ENCODE data around the gene TPP1. TPM values are rescaled to one million over a fixed set of nuclear protein-coding genes. Genes with fewer than 3 reads are reported as not detected.

Gene TPP1
- total and polyA plus RNA-seq, 2 experiments from 2014 or later = 68.4 to 185 TPM

DNA sequence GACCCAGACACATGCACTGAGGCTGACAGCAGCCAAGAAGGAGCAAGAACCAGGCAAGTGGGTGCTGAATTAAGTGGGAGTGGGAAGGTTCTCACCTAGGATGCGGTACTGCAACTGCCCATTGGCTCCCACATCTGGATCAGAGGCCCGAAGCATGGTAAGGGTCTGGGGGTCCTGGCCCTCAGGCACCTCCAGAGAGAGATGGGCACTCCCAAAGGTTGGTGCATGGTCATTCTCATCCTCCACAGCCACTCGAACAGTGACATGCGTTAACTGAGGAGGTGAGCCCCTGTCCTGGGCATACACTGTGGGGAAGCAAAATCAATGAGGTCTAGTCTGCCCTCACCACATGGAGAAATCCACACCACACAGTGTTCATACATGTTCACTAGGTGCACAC is 9.3 kb upstream of the TPP1 start:
- no peaks in the 10 kb centered on the region for H4K20me1 ChIP-seq (ENCODE audit: insufficient read depth, poor library complexity, severe bottlenecking)
- H3K9me3 ChIP-seq (ENCODE audit: low read depth) = no peaks in the 10 kb centered on the region
- H3K9me2 ChIP-seq (replicated peaks; ENCODE audit: insufficient read depth) = no peaks in the 10 kb centered on the region
- no peak overlapping the region for H2AFZ ChIP-seq
- H3K27me3 ChIP-seq = peaks cover 8% of the 10 kb centered on the region
- WGBS (ENCODE audit: low lambda C conversion rate, missing lambda C conversion rate) = 97% methylated on average over 4 of the region's 4 CpGs
- TF ChIP-seq EZH2 (IDR thresholded peaks at IDR 0.05; ENCODE audit: borderline replicate concordance) (no peak), EZH2phosphoT487 (IDR thresholded peaks at IDR 0.05; ENCODE audit: low read depth, severe bottlenecking, unreplicated experiment) (no peak)
- TF ChIP-seq, protein P1, sequence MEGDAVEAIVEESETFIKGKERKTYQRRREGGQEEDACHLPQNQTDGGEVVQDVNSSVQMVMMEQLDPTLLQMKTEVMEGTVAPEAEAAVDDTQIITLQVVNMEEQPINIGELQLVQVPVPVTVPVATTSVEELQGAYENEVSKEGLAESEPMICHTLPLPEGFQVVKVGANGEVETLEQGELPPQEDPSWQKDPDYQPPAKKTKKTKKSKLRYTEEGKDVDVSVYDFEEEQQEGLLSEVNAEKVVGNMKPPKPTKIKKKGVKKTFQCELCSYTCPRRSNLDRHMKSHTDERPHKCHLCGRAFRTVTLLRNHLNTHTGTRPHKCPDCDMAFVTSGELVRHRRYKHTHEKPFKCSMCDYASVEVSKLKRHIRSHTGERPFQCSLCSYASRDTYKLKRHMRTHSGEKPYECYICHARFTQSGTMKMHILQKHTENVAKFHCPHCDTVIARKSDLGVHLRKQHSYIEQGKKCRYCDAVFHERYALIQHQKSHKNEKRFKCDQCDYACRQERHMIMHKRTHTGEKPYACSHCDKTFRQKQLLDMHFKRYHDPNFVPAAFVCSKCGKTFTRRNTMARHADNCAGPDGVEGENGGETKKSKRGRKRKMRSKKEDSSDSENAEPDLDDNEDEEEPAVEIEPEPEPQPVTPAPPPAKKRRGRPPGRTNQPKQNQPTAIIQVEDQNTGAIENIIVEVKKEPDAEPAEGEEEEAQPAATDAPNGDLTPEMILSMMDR (IDR thresholded peaks at IDR 0.05; ENCODE audit: poor library complexity) = no peak
- H3K36me3 ChIP-seq (replicated peaks; ENCODE audit: insufficient read depth, low read depth) = no peaks in the 10 kb centered on the region
- H3K4me3 ChIP-seq = no peak overlapping the region
- H3K79me2 ChIP-seq = no peaks in the 10 kb centered on the region
- H3K4me1 ChIP-seq (ENCODE audit: insufficient read depth) = no peaks in the 10 kb centered on the region
- H3K4me2 ChIP-seq = no peak overlapping the region
- no peak for DNase-seq (ENCODE audit: low spot score)
- no peak overlapping the region for H3K27ac ChIP-seq

DNA sequence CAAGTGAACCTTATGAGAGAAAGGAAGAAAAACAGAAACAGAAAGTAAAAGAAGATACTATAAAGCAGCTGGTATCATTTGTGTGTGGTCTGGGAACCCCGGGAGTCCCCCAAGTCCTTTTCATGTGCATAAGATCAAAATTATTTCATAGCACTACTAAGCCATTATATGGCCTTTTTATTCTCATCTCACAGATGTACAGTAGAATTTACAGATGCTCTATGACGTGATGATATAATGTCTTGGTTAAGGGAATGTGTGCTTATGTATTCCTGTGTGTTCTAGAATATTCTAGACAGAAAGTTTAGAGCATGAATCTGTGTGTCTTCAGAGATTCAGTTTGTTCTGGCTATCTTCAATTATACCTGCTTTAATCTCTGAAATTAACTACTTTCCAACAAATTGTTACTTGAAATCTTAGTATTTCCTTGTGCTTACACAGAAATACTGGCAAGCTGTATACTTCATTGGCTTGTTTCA is 8.6 kb upstream of the TPP1 start:
- H4K20me1 ChIP-seq (ENCODE audit: insufficient read depth, poor library complexity, severe bottlenecking) = no peaks in the 10 kb centered on the region
- H3K4me3 ChIP-seq = no peak overlapping the region
- TF ChIP-seq EZH2phosphoT487 (IDR thresholded peaks at IDR 0.05; ENCODE audit: low read depth, severe bottlenecking, unreplicated experiment) = no peak
- TF ChIP-seq, protein P1 (IDR thresholded peaks at IDR 0.05; ENCODE audit: poor library complexity) = no peak
- TF ChIP-seq EZH2 (IDR thresholded peaks at IDR 0.05; ENCODE audit: borderline replicate concordance) = no peak
- no peak for DNase-seq (ENCODE audit: low spot score)
- peaks cover 8% of the 10 kb centered on the region for H3K27me3 ChIP-seq
- no peak overlapping the region for H2AFZ ChIP-seq
- H3K9me3 ChIP-seq (ENCODE audit: low read depth) = no peaks in the 10 kb centered on the region
- WGBS (ENCODE audit: low lambda C conversion rate, missing lambda C conversion rate) = 82% methylated on average over 2 of the region's 2 CpGs
- no peak overlapping the region for H3K27ac ChIP-seq
- H3K79me2 ChIP-seq = no peaks in the 10 kb centered on the region
- no peaks in the 10 kb centered on the region for H3K36me3 ChIP-seq (replicated peaks; ENCODE audit: insufficient read depth, low read depth)
- H3K4me2 ChIP-seq = no peak overlapping the region
- no peaks in the 10 kb centered on the region for H3K4me1 ChIP-seq (ENCODE audit: insufficient read depth)
- no peaks in the 10 kb centered on the region for H3K9me2 ChIP-seq (replicated peaks; ENCODE audit: insufficient read depth)

DNA sequence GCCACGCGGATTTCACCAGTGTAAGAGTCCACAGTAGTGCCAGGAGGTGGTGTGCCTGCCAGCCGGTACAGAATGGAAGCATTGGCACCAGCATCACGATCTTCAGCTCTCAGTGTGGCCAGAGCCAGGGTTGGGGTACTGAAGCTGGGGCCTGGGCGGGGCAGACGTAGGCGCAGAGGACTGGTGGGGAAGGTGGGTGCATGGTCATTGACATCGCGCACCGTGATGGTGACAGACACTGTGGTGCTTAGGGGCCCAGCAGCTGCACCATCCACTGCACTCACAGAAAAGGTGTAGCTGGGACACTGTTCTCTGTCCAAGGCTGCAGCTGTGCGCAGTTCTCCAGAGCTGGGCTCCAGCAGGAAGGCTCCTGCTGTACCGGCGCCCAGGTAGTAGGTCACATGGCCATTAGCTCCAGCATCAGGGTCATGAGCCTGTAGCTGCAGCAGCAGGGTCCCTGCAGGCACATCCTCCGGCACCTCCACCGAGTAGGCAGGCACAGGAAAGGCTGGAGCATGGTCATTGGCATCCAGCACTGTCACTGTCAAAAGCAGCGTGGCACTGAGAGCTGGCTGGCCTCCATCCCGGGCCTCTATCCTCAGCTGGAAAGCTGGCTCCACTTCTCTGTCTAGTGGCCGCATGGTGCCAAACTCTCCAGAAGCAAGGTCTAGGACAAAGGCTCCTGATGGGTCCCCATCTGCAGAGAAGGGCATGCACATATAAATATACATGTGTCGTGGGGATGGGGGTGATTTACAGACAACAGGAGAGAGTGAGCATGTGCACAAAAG is 7.9 kb upstream of the TPP1 start:
- DNase-seq (ENCODE audit: low spot score) = no peak
- Histone ChIP-seq H3K36me3 (replicated peaks; ENCODE audit: insufficient read depth, low read depth) (no peaks in the 10 kb centered on the region), H3K4me3 (no peak overlapping the region), H2AFZ (no peak overlapping the region), H3K4me1 (ENCODE audit: insufficient read depth) (no peaks in the 10 kb centered on the region), H4K20me1 (ENCODE audit: insufficient read depth, poor library complexity, severe bottlenecking) (no peaks in the 10 kb centered on the region), H3K27me3 (peaks cover 8% of the 10 kb centered on the region), H3K4me2 (no peak overlapping the region), H3K9me2 (replicated peaks; ENCODE audit: insufficient read depth) (no peaks in the 10 kb centered on the region), H3K27ac (no peak overlapping the region), H3K9me3 (ENCODE audit: low read depth) (no peaks in the 10 kb centered on the region), H3K79me2 (no peaks in the 10 kb centered on the region)
- no peak for TF ChIP-seq EZH2 (IDR thresholded peaks at IDR 0.05; ENCODE audit: borderline replicate concordance)
- WGBS (ENCODE audit: low lambda C conversion rate, missing lambda C conversion rate) = 97% methylated on average over 19 of the region's 19 CpGs

DNA sequence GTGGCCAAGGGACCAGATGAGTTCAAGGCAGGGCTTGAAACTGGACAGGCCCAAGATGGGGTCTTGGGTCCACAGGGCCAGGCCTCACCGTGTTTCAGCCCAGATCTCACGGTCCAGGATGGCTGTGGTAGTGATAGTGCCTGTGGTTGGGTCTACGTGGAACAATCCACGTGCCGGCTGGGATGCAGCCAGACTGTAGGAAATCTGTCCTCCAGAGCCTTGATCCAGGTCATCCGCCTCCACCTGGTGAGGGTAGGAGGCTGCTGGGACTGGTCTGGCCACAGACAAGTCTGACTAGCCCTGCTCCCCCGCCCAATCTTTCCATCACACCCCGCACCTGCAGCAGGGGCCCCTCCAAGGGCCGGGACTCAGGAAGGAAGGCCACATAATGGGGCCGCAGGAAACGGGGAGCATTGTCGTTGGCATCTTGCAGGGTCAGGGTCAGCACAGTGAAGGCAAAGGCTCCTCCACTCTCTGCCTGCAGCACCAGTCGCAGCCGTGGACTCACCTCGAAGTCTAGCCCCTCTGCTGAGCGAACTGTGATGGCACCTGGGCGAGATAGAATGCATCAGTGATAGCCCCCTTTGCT is 6.7 kb upstream of the TPP1 start:
- H3K4me3 ChIP-seq = no peak overlapping the region
- 94% methylated on average over 17 of the region's 17 CpGs for WGBS (ENCODE audit: low lambda C conversion rate, missing lambda C conversion rate)
- H3K4me1 ChIP-seq (ENCODE audit: insufficient read depth) = no peaks in the 10 kb centered on the region
- H3K9me3 ChIP-seq (ENCODE audit: low read depth) = no peaks in the 10 kb centered on the region
- DNase-seq (ENCODE audit: low spot score) = no peak
- no peak overlapping the region for H2AFZ ChIP-seq
- no peaks in the 10 kb centered on the region for H3K36me3 ChIP-seq (replicated peaks; ENCODE audit: insufficient read depth, low read depth)
- H4K20me1 ChIP-seq (ENCODE audit: insufficient read depth, poor library complexity, severe bottlenecking) = no peaks in the 10 kb centered on the region
- no peak overlapping the region for H3K4me2 ChIP-seq
- H3K9me2 ChIP-seq (replicated peaks; ENCODE audit: insufficient read depth) = no peaks in the 10 kb centered on the region
- peaks cover 7% of the 10 kb centered on the region for H3K27me3 ChIP-seq
- no peaks in the 10 kb centered on the region for H3K79me2 ChIP-seq
- no peak overlapping the region for H3K27ac ChIP-seq
- no peak for TF ChIP-seq EZH2phosphoT487 (IDR thresholded peaks at IDR 0.05; ENCODE audit: low read depth, severe bottlenecking, unreplicated experiment)
- no peak for TF ChIP-seq EZH2 (IDR thresholded peaks at IDR 0.05; ENCODE audit: borderline replicate concordance)
